ENCODE results near the gene SCYL1. TPM values are rescaled to one million over a fixed set of nuclear protein-coding genes. Genes with fewer than 3 reads are reported as not detected.

SCYL1 gene
- total and polyA plus RNA-seq, 8 donors = 51.7 to 82.5 (median 60.9) TPM

GRCh38 chr11:65565624-65566453, 41.0 kb downstream of the SCYL1 start:
- ATAC-seq = peak; percentile 21
- Histone ChIP-seq H3K27me3 (no peaks in the 10 kb centered on the region), H3K27ac (peak overlapping the region in 1 of 2 donors; percentile 58), H3K4me1 (peaks cover 9 to 45% of the 10 kb centered on the region in 2 donors), H3K36me3 (no peaks in the 10 kb centered on the region), H3K4me3 (no peak overlapping the region), H3K9me3 (no peaks in the 10 kb centered on the region)
- intact Hi-C loops (cut with DNase I) = no loop called here
- no peak for DNase-seq
- TF ChIP-seq, protein P1, sequence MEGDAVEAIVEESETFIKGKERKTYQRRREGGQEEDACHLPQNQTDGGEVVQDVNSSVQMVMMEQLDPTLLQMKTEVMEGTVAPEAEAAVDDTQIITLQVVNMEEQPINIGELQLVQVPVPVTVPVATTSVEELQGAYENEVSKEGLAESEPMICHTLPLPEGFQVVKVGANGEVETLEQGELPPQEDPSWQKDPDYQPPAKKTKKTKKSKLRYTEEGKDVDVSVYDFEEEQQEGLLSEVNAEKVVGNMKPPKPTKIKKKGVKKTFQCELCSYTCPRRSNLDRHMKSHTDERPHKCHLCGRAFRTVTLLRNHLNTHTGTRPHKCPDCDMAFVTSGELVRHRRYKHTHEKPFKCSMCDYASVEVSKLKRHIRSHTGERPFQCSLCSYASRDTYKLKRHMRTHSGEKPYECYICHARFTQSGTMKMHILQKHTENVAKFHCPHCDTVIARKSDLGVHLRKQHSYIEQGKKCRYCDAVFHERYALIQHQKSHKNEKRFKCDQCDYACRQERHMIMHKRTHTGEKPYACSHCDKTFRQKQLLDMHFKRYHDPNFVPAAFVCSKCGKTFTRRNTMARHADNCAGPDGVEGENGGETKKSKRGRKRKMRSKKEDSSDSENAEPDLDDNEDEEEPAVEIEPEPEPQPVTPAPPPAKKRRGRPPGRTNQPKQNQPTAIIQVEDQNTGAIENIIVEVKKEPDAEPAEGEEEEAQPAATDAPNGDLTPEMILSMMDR (IDR thresholded peaks at IDR 0.05) = no peak

- Histone ChIP-seq H3K27me3 (no peaks in the 10 kb centered on the region), H3K4me3 (peak overlapping the region; percentile 91 to 92), H3K4me1 (peaks cover 30 to 72% of the 10 kb centered on the region in 2 donors), H3K27ac (peak overlapping the region; percentile 94 to 99), H3K36me3 (peaks cover 0 to 6% of the 10 kb centered on the region in 2 donors), H3K9me3 (no peaks in the 10 kb centered on the region)
- DNase-seq (peak in 1 of 4 donors; percentile 62), ATAC-seq (peak; percentile 16)
- TF ChIP-seq, protein P1 (IDR thresholded peaks at IDR 0.05) = no peak
- intact Hi-C loops (cut with DNase I) = no loop called here
Measured at GRCh38 chr11:65569164-65569972, 44.5 kb downstream of the SCYL1 start.

GRCh38 chr11:65569973-65570918, 45.4 kb downstream of the SCYL1 start, which contains the start of gene ZNRD2:
ZNRD2 (plus strand) TSS chr11:65570477; CDS start chr11:65570492, 15 bp downstream.
- TF ChIP-seq, protein P1 (IDR thresholded peaks at IDR 0.05) = peak; percentile 17 to 49
- DNase-seq (peak; percentile 98 to 99 (median 98)), ATAC-seq (peak; percentile 79)
- peak within 1 kb of the TSS; percentile 94 to 99 for H3K27ac ChIP-seq
- H3K4me1 ChIP-seq = peaks cover 37 to 74% of the 10 kb centered on the region in 2 donors
- H3K36me3 ChIP-seq = peaks cover 0 to 6% of the 10 kb centered on the region in 2 donors
- no peaks in the 10 kb centered on the region for H3K9me3 ChIP-seq
- intact Hi-C loops (cut with DNase I) = no loop called here
- no peaks in the 10 kb centered on the region for H3K27me3 ChIP-seq
- peak within 1 kb of the TSS; percentile 91 to 92 for H3K4me3 ChIP-seq

- intact Hi-C loops (cut with DNase I) = no loop called here
- TF ChIP-seq, protein P1 (IDR thresholded peaks at IDR 0.05) = no peak
- peak overlapping the region in 1 of 2 donors; percentile 99 for H3K27ac ChIP-seq
Measured at GRCh38 chr11:65571420-65571819, 46.5 kb downstream of the SCYL1 start.

More at GRCh38 chr11:65571420-65571819, 46.5 kb downstream of the SCYL1 start:
- H3K36me3 ChIP-seq = peaks cover 0 to 6% of the 10 kb centered on the region in 2 donors
- ATAC-seq (no peak), DNase-seq (no peak)
- H3K27me3 ChIP-seq = no peaks in the 10 kb centered on the region
- no peaks in the 10 kb centered on the region for H3K9me3 ChIP-seq
- peak overlapping the region in 1 of 2 donors; percentile 91 for H3K4me3 ChIP-seq
- H3K4me1 ChIP-seq = peaks cover 40 to 67% of the 10 kb centered on the region in 2 donors

All from left lung (tissue), 10 donors.